HepG2 (cell line): Measurements from ENCODE around the gene CEBPB. TPM values are rescaled to one million over a fixed set of nuclear protein-coding genes. Genes with fewer than 3 reads are reported as not detected.

Experiments
- AGO1 ChIP-seq: fragments of 200-400 bp; formaldehyde crosslinking; IDR thresholded peaks from 2 replicates; pipeline ENCODE4 v1.6.1; 2017; ENCODE audit warnings: mild to moderate bottlenecking, low read depth, low read length, moderate library complexity; ENCODE audit not compliant: poor library complexity, severe bottlenecking
- CEBPZ ChIP-seq: IDR thresholded peaks from 2 replicates; pipeline ENCODE4 v1.6.1; 2012; ENCODE audit warnings: low read length, improper control_type of control experiment
- CHCHD3 ChIP-seq: sonication (generic); formaldehyde crosslinking; IDR thresholded peaks from 2 replicates; pipeline ENCODE4 v1.8.0; 2022; ENCODE audit warnings: mild to moderate bottlenecking, missing genetic modification reagents, moderate library complexity
- DBP ChIP-seq: sonication (generic); formaldehyde crosslinking; IDR thresholded peaks from 2 replicates; pipeline ENCODE4 v1.4.0; 2020; ENCODE audit warnings: missing genetic modification reagents; ENCODE audit errors: not compliant biosample characterization
- EED ChIP-seq: sonication (generic); formaldehyde crosslinking; IDR thresholded peaks from 2 replicates; pipeline ENCODE4 v1.5.0; 2020; ENCODE audit warnings: mild to moderate bottlenecking, missing genetic modification reagents
- FOXC1 ChIP-seq: sonication (generic); formaldehyde crosslinking; IDR thresholded peaks from 2 replicates; pipeline ENCODE4 v1.8.0; 2022; ENCODE audit warnings: mild to moderate bottlenecking, missing genetic modification reagents, borderline replicate concordance
- FOXK2 ChIP-seq: fragments of 450-650 bp; IDR thresholded peaks from 2 replicates; pipeline ENCODE4 v1.6.1; 2016
- GATAD1 ChIP-seq: IDR thresholded peaks from 2 replicates; pipeline ENCODE4 v1.6.1; 2016; ENCODE audit warnings: missing genetic modification reagents, missing compliant biosample characterization
- MXD4 ChIP-seq: IDR thresholded peaks from 2 replicates; pipeline ENCODE4 v1.6.1; 2016; ENCODE audit warnings: mild to moderate bottlenecking, missing biosample characterization, missing genetic modification reagents
- MYNN ChIP-seq: sonication (generic); formaldehyde crosslinking; IDR thresholded peaks from 2 replicates; pipeline ENCODE4 v1.4.0; 2020; ENCODE audit warnings: mild to moderate bottlenecking, low read depth, missing genetic modification reagents
- NFE2L1 ChIP-seq: sonication (generic); formaldehyde crosslinking; IDR thresholded peaks from 2 replicates; pipeline ENCODE4 v1.4.0; 2020; ENCODE audit warnings: missing genetic modification reagents, mild to moderate bottlenecking, borderline replicate concordance
- RBM22 ChIP-seq: fragments of 200-400 bp; formaldehyde crosslinking; optimal IDR thresholded peaks from 2 replicates; pipeline ENCODE3; 2017; ENCODE audit warnings: mild to moderate bottlenecking, low read length, moderate library complexity
- RFXANK ChIP-seq: IDR thresholded peaks from 2 replicates; pipeline ENCODE4 v1.6.1; 2016
- SETDB1 ChIP-seq: sonication (generic); formaldehyde crosslinking; IDR thresholded peaks from 2 replicates; pipeline ENCODE4 v1.5.1; 2020; ENCODE audit warnings: missing genetic modification reagents, mild to moderate bottlenecking, borderline replicate concordance
- SMARCE1 ChIP-seq: fragments of 450-650 bp; IDR thresholded peaks from 2 replicates; pipeline ENCODE4 v1.6.1; 2017; ENCODE audit warnings: borderline replicate concordance
- TBX2 ChIP-seq: sonication (generic); formaldehyde crosslinking; IDR thresholded peaks from 2 replicates; pipeline ENCODE4 v1.5.0; 2020; ENCODE audit warnings: missing genetic modification reagents, mild to moderate bottlenecking, borderline replicate concordance
- ZBTB42 ChIP-seq: sonication (generic); formaldehyde crosslinking; IDR thresholded peaks from 2 replicates; pipeline ENCODE4 v1.5.0; 2020; ENCODE audit warnings: mild to moderate bottlenecking, missing genetic modification reagents
- ZFY ChIP-seq: sonication (generic); formaldehyde crosslinking; IDR thresholded peaks from 2 replicates; pipeline ENCODE4 v1.4.0; 2020; ENCODE audit warnings: missing genetic modification reagents
- ZMYM4 ChIP-seq: sonication (generic); formaldehyde crosslinking; IDR thresholded peaks from 2 replicates; pipeline ENCODE4 v1.8.1; 2023; ENCODE audit warnings: mild to moderate bottlenecking, missing genetic modification reagents
- ZNF296 ChIP-seq: sonication (generic); formaldehyde crosslinking; conservative IDR thresholded peaks from 2 replicates; pipeline ENCODE4 v1.5.0; 2020; ENCODE audit warnings: mild to moderate bottlenecking, missing genetic modification reagents
- ZNF326 ChIP-seq: sonication (generic); formaldehyde crosslinking; IDR thresholded peaks from 2 replicates; pipeline ENCODE4 v1.4.0; 2020; ENCODE audit warnings: missing genetic modification reagents, borderline replicate concordance
- ZNF337 ChIP-seq: sonication (generic); formaldehyde crosslinking; IDR thresholded peaks from 2 replicates; pipeline ENCODE4 v1.5.1; 2020; ENCODE audit warnings: missing genetic modification reagents, low read depth, mild to moderate bottlenecking, borderline replicate concordance
- ZNF362 ChIP-seq: sonication (generic); formaldehyde crosslinking; IDR thresholded peaks from 2 replicates; pipeline ENCODE4 v1.4.0; 2020; ENCODE audit warnings: missing genetic modification reagents, mild to moderate bottlenecking, borderline replicate concordance
- ZNF558 ChIP-seq: sonication (generic); formaldehyde crosslinking; IDR thresholded peaks from 2 replicates; pipeline ENCODE4 v1.9.0; 2022; ENCODE audit warnings: mild to moderate bottlenecking, missing genetic modification reagents, borderline replicate concordance
- ZNF562 ChIP-seq: sonication (generic); formaldehyde crosslinking; IDR thresholded peaks from 2 replicates; pipeline ENCODE4 v1.8.0; 2022; ENCODE audit warnings: missing genetic modification reagents, borderline replicate concordance
- ZNF773 ChIP-seq: sonication (generic); formaldehyde crosslinking; IDR thresholded peaks from 2 replicates; pipeline ENCODE4 v1.4.0; 2020; ENCODE audit warnings: missing genetic modification reagents, borderline replicate concordance
- ZNF878 ChIP-seq: sonication (generic); formaldehyde crosslinking; IDR thresholded peaks from 2 replicates; pipeline ENCODE4 v1.8.1; 2023; ENCODE audit warnings: mild to moderate bottlenecking, missing genetic modification reagents, moderate library complexity
- polyA plus RNA-seq, 8 experiments: library from polyadenylated mRNA; depleted of rRNA in 3 of 8; stranded (reverse) in 7 of 8; unstranded in 1 of 8; fragments of >200 nt; fragmentation: Illumina TruSeq in 4 of 8; extraction: Trizol in 4 of 8; gene quantifications; 2 replicates each; pipeline versions ENCODE4 v1.2.1 to v1.2.3, GENCODE V29; 2011 to 2016; ENCODE audit warnings: low read depth in 4 of 8, missing spikeins in 1 of 8, mixed read lengths in 1 of 8; ENCODE audit not compliant: insufficient read depth in 1 of 8
- total RNA-seq, 5 experiments: library from RNA; depleted of rRNA; stranded (reverse); fragments of >200 nt; fragmentation: Illumina TruSeq; extraction: Trizol; gene quantifications; 2 replicates each; pipeline ENCODE4 v1.2.3, GENCODE V29; 2016; ENCODE audit warnings: low read depth in 1 of 5

Gene CEBPB
- total and polyA plus RNA-seq, 2 of the 13 experiments (the other 11 are each of a cell fraction or from before 2014, with no cell fraction given): 18.5 to 28.2 TPM

- no peak for TF ChIP-seq CEBPZ
- no peak for TF ChIP-seq CHCHD3 (CRISPR knock-in tag)
- no peak for TF ChIP-seq DBP
- TF ChIP-seq SMARCE1: no peak
- TF ChIP-seq ZNF878: no peak; the same call in 1 of the 2 replicates
- TF ChIP-seq SETDB1 (CRISPR knock-in tag): no peak; the same call in 1 of the 2 replicates
- no peak for TF ChIP-seq ZNF296 (CRISPR knock-in tag)
- TF ChIP-seq ZNF326 (CRISPR knock-in tag): no peak
- TF ChIP-seq ZNF562 (CRISPR knock-in tag): no peak
- TF ChIP-seq ZMYM4 (CRISPR knock-in tag): no peak
- no peak; the same call in 1 of the 2 replicates for TF ChIP-seq ZNF362 (CRISPR knock-in tag)
- 0 out of 2 replicates have a peak, but pooled peaks have one; percentile 4 for TF ChIP-seq ZBTB42 (CRISPR knock-in tag)
- no peak for TF ChIP-seq FOXK2
- TF ChIP-seq MXD4: no peak; the same call in 1 of the 2 replicates
- no peak for TF ChIP-seq ZFY (CRISPR knock-in tag)
- 0 out of 2 replicates have a peak, but pooled peaks have one; percentile 51 for TF ChIP-seq ZNF773
- no peak for TF ChIP-seq AGO1
- no peak for TF ChIP-seq RFXANK
- TF ChIP-seq MYNN (CRISPR knock-in tag): peak; percentile 2; the same call in 1 of the 2 replicates
- no peak for TF ChIP-seq TBX2 (CRISPR knock-in tag)
- no peak for TF ChIP-seq GATAD1 (CRISPR knock-in tag)
- no peak for TF ChIP-seq EED (CRISPR knock-in tag)
- TF ChIP-seq RBM22: peak; percentile 50
- TF ChIP-seq NFE2L1: 0 out of 2 replicates have a peak, but pooled peaks have one; percentile 16
- TF ChIP-seq ZNF558 (CRISPR knock-in tag): 0 out of 2 replicates have a peak, but pooled peaks have one; percentile 10
- no peak for TF ChIP-seq FOXC1 (CRISPR knock-in tag)
- TF ChIP-seq ZNF337: peak; percentile 84; the same call in 1 of the 2 replicates
These were observed 864 bp upstream of the CEBPB start (continued) for GRCh38 chr20:50189681-50190250.
